Embryonic facial prominence (tissue), 1 donor: ENCODE data around the gene SLC36A4.
"Not testable (repeated sequence)": the region's sequence is repeated elsewhere in the genome, so short reads cannot be mapped to it uniquely, and the experiment has no call there.

ENCODE experiments used
- DNase-seq: peaks from one replicate; pipeline ENCODE4 v3.0.0-alpha.2; 2016; ENCODE audit errors: extremely low spot score

SLC36A4 gene

GRCh38 chr11:93122535-93123235, 75.1 kb downstream of the SLC36A4 start:
- DNase-seq = no peak

GRCh38 chr11:93118276-93118675, 79.5 kb downstream of the SLC36A4 start:
- DNase-seq = no peak

- no peak for DNase-seq
These were observed 80.2 kb downstream of the SLC36A4 start for GRCh38 chr11:93117565-93117964.

GRCh38 chr11:93116641-93117441, 81.0 kb downstream of the SLC36A4 start:
- no peak for DNase-seq

GRCh38 chr11:93114304-93114703, 83.5 kb downstream of the SLC36A4 start:
- no peak for DNase-seq

- DNase-seq = no peak
These were observed 84.0 kb downstream of the SLC36A4 start for GRCh38 chr11:93113824-93114223.

GRCh38 chr11:93111147-93111546, 86.6 kb downstream of the SLC36A4 start:
- DNase-seq = not testable (repeated sequence)

- no peak for DNase-seq
These were observed 97.6 kb downstream of the SLC36A4 start for GRCh38 chr11:93100211-93100610.

- no peak for DNase-seq
These were observed 98.0 kb downstream of the SLC36A4 start for GRCh38 chr11:93099806-93100205.
